ENCODE data around the gene AKNAD1.
A peak's percentile ranks its signal among the peaks of the same experiment; 100 is the strongest.

AKNAD1 gene

DNA sequence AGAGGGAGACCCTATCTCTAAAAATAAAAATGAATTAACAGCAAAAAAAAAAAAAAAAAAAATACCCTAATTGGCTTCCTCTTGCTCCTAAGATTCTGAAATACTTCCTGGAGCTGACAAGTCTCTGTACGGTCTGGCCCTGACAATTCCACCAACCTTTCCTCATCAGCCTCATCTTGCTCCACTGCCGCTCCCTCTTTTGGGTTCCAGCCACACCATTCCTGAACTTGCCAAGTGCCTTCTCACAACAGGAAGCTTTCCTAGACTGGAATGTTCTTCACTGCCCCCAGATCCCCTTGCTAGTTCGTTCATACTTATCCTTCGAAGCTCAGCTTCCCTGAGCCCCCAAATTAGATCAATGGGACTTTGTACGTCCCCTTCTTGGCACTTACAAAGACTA lies 37.0 kb downstream of the AKNAD1 start:
- TF ChIP-seq FOXK2 (IDR thresholded peaks at IDR 0.05): no peak
- no peak for TF ChIP-seq HDGF (IDR thresholded peaks at IDR 0.05; ENCODE audit: borderline replicate concordance)
- TF ChIP-seq ELF4 (IDR thresholded peaks at IDR 0.05): no peak
- TF ChIP-seq SP1 (IDR thresholded peaks at IDR 0.05): no peak
- no peak for TF ChIP-seq LEF1 (IDR thresholded peaks at IDR 0.05; ENCODE audit: borderline replicate concordance)
- no peak for TF ChIP-seq NFRKB (IDR thresholded peaks at IDR 0.05)
- TF ChIP-seq FOXM1 (IDR thresholded peaks at IDR 0.05; ENCODE audit: borderline replicate concordance): no peak
- no peak for TF ChIP-seq TARDBP (IDR thresholded peaks at IDR 0.05)
- TF ChIP-seq BHLHE40 (IDR thresholded peaks at IDR 0.05; ENCODE audit: borderline replicate concordance): no peak
- no peak for TF ChIP-seq ARNT (IDR thresholded peaks at IDR 0.05)
- no peak for TF ChIP-seq FOXA1 (IDR thresholded peaks at IDR 0.05)
- TF ChIP-seq ZNF384 (IDR thresholded peaks at IDR 0.05): no peak
- TF ChIP-seq CTBP1 (IDR thresholded peaks at IDR 0.05; ENCODE audit: borderline replicate concordance): no peak
- no peak for DNase-seq (ENCODE audit: extremely low spot score)
- CTCF ChIA-PET: interaction anchor here (0.7 kb wide), 1 partner anchor 76 kb away, joined by 4 read pairs; no protein-coding TSS in a partner anchor
- POLR2A ChIA-PET: no interaction called here

DNA sequence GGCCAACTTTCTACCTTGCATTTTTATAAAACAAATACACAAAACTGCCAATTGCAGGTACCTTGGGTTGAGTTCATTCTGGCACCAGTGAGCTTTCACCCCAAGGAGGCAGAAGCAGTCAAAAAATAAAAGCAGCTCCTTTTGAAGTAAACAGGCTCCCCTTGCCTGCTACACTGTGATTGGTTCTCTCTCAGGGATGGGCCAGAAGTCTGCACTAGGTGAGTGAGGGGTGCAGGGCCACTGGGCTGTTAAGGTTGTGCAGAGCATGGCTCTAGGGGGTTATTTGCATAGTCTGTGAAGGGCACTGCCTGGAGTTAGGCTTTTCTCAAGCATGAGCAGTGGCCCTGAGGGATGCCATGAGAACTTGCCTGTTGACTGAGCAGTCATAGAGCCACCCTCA lies 39.1 kb downstream of the AKNAD1 start:
- POLR2A ChIA-PET: no interaction called here
- DNase-seq (ENCODE audit: extremely low spot score): no peak
- CTCF ChIA-PET: interaction anchor here (0.6 to 0.9 kb wide), 2 partner anchors 158 to 295 kb away, joined by 3 to 4 read pairs; a partner anchor contains a TSS
- TF ChIP-seq ZNF384 (IDR thresholded peaks at IDR 0.05) (no peak), TARDBP (IDR thresholded peaks at IDR 0.05) (no peak), ELF4 (IDR thresholded peaks at IDR 0.05) (no peak), FOXK2 (IDR thresholded peaks at IDR 0.05) (no peak), LEF1 (IDR thresholded peaks at IDR 0.05; ENCODE audit: borderline replicate concordance) (no peak), CTBP1 (IDR thresholded peaks at IDR 0.05; ENCODE audit: borderline replicate concordance) (no peak), SUZ12 (IDR thresholded peaks at IDR 0.05) (no peak), FOXA1 (IDR thresholded peaks at IDR 0.05) (no peak), ARNT (IDR thresholded peaks at IDR 0.05) (no peak), HDGF (IDR thresholded peaks at IDR 0.05; ENCODE audit: borderline replicate concordance) (no peak), L3MBTL2 (conservative IDR thresholded peaks at IDR 0.05) (no peak), SP1 (IDR thresholded peaks at IDR 0.05) (no peak), NFRKB (IDR thresholded peaks at IDR 0.05) (no peak), FOXM1 (IDR thresholded peaks at IDR 0.05; ENCODE audit: borderline replicate concordance) (no peak), PKNOX1 (IDR thresholded peaks at IDR 0.05) (no peak), BHLHE40 (IDR thresholded peaks at IDR 0.05; ENCODE audit: borderline replicate concordance) (no peak)

- TF ChIP-seq FOXK2 (IDR thresholded peaks at IDR 0.05): no peak
- TF ChIP-seq ELF4 (IDR thresholded peaks at IDR 0.05): no peak
- no peak for TF ChIP-seq L3MBTL2 (conservative IDR thresholded peaks at IDR 0.05)
- TF ChIP-seq PKNOX1 (IDR thresholded peaks at IDR 0.05): no peak
- TF ChIP-seq NFRKB (IDR thresholded peaks at IDR 0.05): no peak
- no peak for TF ChIP-seq ZNF384 (IDR thresholded peaks at IDR 0.05)
- no peak for TF ChIP-seq TARDBP (IDR thresholded peaks at IDR 0.05)
- TF ChIP-seq FOXM1 (IDR thresholded peaks at IDR 0.05; ENCODE audit: borderline replicate concordance): no peak
- TF ChIP-seq SUZ12 (IDR thresholded peaks at IDR 0.05): no peak
- no peak for TF ChIP-seq BHLHE40 (IDR thresholded peaks at IDR 0.05; ENCODE audit: borderline replicate concordance)
- TF ChIP-seq CTBP1 (IDR thresholded peaks at IDR 0.05; ENCODE audit: borderline replicate concordance): no peak
- no peak for TF ChIP-seq HDGF (IDR thresholded peaks at IDR 0.05; ENCODE audit: borderline replicate concordance)
- no peak for TF ChIP-seq FOXA1 (IDR thresholded peaks at IDR 0.05)
- POLR2A ChIA-PET: interaction anchor here (0.9 to 1.3 kb wide), 6 partner anchors 10 to 283 kb away, joined by 3 to 7 read pairs (median 4); partner anchors contain the start of genes PRPF38B and STXBP3
- CTCF ChIA-PET: interaction anchor here (0.5 to 1.4 kb wide), 3 partner anchors 9 to 81 kb away, joined by 3 to 5 read pairs (median 4); no protein-coding TSS in a partner anchor
- no peak for DNase-seq (ENCODE audit: extremely low spot score)
These were observed 39.9 kb downstream of the AKNAD1 start for GRCh38 chr1:108817016-108817415.

GRCh38 chr1:108816049-108816893 lies 40.6 kb downstream of the AKNAD1 start:
- TF ChIP-seq PKNOX1 (IDR thresholded peaks at IDR 0.05) (no peak), CTBP1 (IDR thresholded peaks at IDR 0.05; ENCODE audit: borderline replicate concordance) (no peak), FOXK2 (IDR thresholded peaks at IDR 0.05) (no peak), L3MBTL2 (conservative IDR thresholded peaks at IDR 0.05) (peak; percentile 36; the same call in 1 of the 2 replicates), FOXA1 (IDR thresholded peaks at IDR 0.05) (no peak), ZNF384 (IDR thresholded peaks at IDR 0.05) (peak; percentile 87), ELF4 (IDR thresholded peaks at IDR 0.05) (no peak), TARDBP (IDR thresholded peaks at IDR 0.05) (no peak), HDGF (IDR thresholded peaks at IDR 0.05; ENCODE audit: borderline replicate concordance) (no peak), ARNT (IDR thresholded peaks at IDR 0.05) (no peak)
- DNase-seq (ENCODE audit: extremely low spot score): peak; percentile 60
- CTCF ChIA-PET: interaction anchor here (0.5 to 1.4 kb wide), 3 partner anchors 10 to 82 kb away, joined by 3 to 5 read pairs (median 4); no protein-coding TSS in a partner anchor
- POLR2A ChIA-PET: interaction anchor here (0.9 to 1.3 kb wide), 6 partner anchors 10 to 283 kb away, joined by 3 to 7 read pairs (median 4); partner anchors contain the start of genes PRPF38B and STXBP3

- ChIA-PET POLR2A (no interaction called here), CTCF (no interaction called here)
- no peak for DNase-seq (ENCODE audit: extremely low spot score)
- no peak for TF ChIP-seq ZNF384 (IDR thresholded peaks at IDR 0.05)
- no peak for TF ChIP-seq ELF4 (IDR thresholded peaks at IDR 0.05)
- TF ChIP-seq L3MBTL2 (conservative IDR thresholded peaks at IDR 0.05): no peak
- no peak for TF ChIP-seq FOXA1 (IDR thresholded peaks at IDR 0.05)
- no peak for TF ChIP-seq FOXM1 (IDR thresholded peaks at IDR 0.05; ENCODE audit: borderline replicate concordance)
- no peak for TF ChIP-seq SUZ12 (IDR thresholded peaks at IDR 0.05)
- no peak for TF ChIP-seq ARNT (IDR thresholded peaks at IDR 0.05)
- no peak for TF ChIP-seq HDGF (IDR thresholded peaks at IDR 0.05; ENCODE audit: borderline replicate concordance)
- TF ChIP-seq NFRKB (IDR thresholded peaks at IDR 0.05): no peak
- TF ChIP-seq LEF1 (IDR thresholded peaks at IDR 0.05; ENCODE audit: borderline replicate concordance): no peak
- TF ChIP-seq PKNOX1 (IDR thresholded peaks at IDR 0.05): no peak
These were observed 41.3 kb downstream of the AKNAD1 start for GRCh38 chr1:108815566-108815965.

Measured in HEK293T (cell line).